Body of pancreas (tissue), 4 donors: ENCODE data around the gene PDCD1.

Experiments used
- POLR2A ChIP-seq, 3 donors: fragments of 450-650 bp; IDR thresholded peaks; one replicate each; pipeline ENCODE4 v1.6.1; 2016; ENCODE audit warnings: antibody characterized with exemption in 3 of 3, mild to moderate bottlenecking in 2 of 3
- TF ChIP-seq, protein P1 (sequence below), 7 experiments: fragments of 450-650 bp in 4 of 7; fragments of 200-600 bp in 3 of 7; sonication (generic) in 3 of 7; IDR thresholded peaks; one replicate each; pipeline ENCODE4 v1.5.1; 2016 to 2019; ENCODE audit warnings: antibody characterized with exemption in 7 of 7

DNA sequence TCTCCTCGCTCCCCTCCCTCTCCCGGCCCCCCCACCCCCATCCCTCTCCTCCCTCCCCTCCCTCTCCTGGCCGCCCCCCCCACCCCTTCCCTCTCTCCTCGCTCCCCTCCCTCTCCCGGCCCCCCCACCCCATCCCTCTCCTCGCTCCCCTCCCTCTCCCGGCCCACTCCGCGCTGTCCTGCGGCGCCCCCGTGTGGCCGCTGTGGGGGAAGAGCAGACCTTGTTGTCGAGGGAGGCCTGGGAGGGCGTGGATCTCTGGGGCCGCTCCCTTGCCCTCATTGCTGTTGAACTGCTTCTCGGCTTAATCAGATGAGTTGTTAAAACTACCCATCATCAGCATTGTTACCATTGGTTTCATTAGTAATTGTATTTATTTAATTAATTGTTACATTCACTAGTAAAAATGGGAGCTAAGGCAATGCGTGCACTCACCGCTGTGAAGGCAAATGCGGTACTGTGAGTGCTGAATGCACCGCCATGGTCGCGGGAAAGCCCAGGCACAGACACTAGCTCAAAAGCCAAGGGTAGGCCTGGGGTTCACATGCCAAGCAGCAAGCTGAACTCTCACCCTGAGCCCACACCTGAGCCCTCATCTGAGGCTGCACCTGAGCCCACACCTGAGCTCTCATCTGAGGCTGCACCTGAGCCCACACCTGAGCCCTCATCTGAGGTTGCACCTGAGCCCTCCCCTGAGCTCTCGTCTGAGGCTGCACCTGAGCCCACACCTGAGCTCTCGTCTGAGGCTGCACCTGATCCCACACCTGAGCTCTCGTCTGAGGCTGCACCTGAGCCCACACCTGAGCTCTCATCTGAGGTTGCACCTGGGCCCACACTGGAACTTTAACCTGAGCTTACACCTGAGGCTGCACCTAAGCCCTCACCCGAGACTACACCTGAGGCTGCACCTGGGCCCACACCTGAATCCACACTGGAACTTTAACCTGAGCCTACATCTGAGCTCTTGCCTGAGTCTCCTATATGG, 19.6 kb upstream of the PDCD1 start:
- TF ChIP-seq, protein P1, sequence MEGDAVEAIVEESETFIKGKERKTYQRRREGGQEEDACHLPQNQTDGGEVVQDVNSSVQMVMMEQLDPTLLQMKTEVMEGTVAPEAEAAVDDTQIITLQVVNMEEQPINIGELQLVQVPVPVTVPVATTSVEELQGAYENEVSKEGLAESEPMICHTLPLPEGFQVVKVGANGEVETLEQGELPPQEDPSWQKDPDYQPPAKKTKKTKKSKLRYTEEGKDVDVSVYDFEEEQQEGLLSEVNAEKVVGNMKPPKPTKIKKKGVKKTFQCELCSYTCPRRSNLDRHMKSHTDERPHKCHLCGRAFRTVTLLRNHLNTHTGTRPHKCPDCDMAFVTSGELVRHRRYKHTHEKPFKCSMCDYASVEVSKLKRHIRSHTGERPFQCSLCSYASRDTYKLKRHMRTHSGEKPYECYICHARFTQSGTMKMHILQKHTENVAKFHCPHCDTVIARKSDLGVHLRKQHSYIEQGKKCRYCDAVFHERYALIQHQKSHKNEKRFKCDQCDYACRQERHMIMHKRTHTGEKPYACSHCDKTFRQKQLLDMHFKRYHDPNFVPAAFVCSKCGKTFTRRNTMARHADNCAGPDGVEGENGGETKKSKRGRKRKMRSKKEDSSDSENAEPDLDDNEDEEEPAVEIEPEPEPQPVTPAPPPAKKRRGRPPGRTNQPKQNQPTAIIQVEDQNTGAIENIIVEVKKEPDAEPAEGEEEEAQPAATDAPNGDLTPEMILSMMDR (IDR thresholded peaks at IDR 0.05), result peak; percentile 57 to 73 (median 60)
- no peak for TF ChIP-seq POLR2A (IDR thresholded peaks at IDR 0.05)
